ENCODE measurements around the gene BARHL1. TPM values are rescaled to one million over a fixed set of nuclear protein-coding genes. Genes with fewer than 3 reads are reported as not detected.

The BARHL1 gene
- total and polyA plus RNA-seq, 2 experiments from 2014 or later = not detected

DNA sequence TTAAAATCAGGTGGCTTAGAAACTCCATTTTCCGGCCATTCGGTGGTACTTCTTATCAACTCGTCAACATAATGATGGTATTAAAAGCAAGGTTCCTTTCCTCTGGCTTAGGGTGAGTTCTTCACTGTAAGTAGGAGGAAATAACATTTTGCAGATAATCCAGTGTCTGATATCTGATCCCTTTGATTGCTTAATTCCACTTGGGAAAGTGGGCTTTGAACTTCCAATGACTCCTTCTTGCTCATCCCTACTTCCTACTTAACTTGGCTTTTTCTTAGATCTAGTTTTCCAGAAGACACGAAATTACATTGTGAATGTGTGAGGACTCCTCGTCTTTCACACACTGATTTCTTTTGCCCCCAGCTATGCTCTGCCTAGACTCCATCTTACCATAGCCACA is 55.8 kb downstream of the BARHL1 start:
- H3K4me1 ChIP-seq (ENCODE audit: insufficient read depth) = no peaks in the 10 kb centered on the region
- no peak overlapping the region for H3K4me3 Mint-ChIP-seq
- H3K79me2 ChIP-seq (replicated peaks; ENCODE audit: insufficient read depth) = no peaks in the 10 kb centered on the region
- DNase-seq (ENCODE audit: low spot score) (no peak), ATAC-seq (no peak)
- H3F3A ChIP-seq (replicated peaks; ENCODE audit: low read depth) = no peaks in the 10 kb centered on the region
- no peaks in the 10 kb centered on the region for H3K9me2 ChIP-seq (ENCODE audit: insufficient read depth)
- H3K4me3 ChIP-seq = no peak overlapping the region
- H3K27me3 Mint-ChIP-seq (ENCODE audit: insufficient read depth, low read depth, poor library complexity) = no peaks in the 10 kb centered on the region
- H3K4me1 Mint-ChIP-seq = no peaks in the 10 kb centered on the region
- no peak overlapping the region for H3K4me2 ChIP-seq
- H3K9me3 Mint-ChIP-seq = no peaks in the 10 kb centered on the region
- H3K27ac ChIP-seq (ENCODE audit: low read depth) = no peak overlapping the region
- no peak overlapping the region for H2AFZ ChIP-seq
- H3K27ac Mint-ChIP-seq = no peak overlapping the region
- H4K20me1 ChIP-seq (replicated peaks; ENCODE audit: insufficient read depth) = peaks cover 14% of the 10 kb centered on the region
- TF ChIP-seq, protein P1, sequence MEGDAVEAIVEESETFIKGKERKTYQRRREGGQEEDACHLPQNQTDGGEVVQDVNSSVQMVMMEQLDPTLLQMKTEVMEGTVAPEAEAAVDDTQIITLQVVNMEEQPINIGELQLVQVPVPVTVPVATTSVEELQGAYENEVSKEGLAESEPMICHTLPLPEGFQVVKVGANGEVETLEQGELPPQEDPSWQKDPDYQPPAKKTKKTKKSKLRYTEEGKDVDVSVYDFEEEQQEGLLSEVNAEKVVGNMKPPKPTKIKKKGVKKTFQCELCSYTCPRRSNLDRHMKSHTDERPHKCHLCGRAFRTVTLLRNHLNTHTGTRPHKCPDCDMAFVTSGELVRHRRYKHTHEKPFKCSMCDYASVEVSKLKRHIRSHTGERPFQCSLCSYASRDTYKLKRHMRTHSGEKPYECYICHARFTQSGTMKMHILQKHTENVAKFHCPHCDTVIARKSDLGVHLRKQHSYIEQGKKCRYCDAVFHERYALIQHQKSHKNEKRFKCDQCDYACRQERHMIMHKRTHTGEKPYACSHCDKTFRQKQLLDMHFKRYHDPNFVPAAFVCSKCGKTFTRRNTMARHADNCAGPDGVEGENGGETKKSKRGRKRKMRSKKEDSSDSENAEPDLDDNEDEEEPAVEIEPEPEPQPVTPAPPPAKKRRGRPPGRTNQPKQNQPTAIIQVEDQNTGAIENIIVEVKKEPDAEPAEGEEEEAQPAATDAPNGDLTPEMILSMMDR (conservative IDR thresholded peaks at IDR 0.05; ENCODE audit: low read depth in 2 of 2) = no peak
- H3K27me3 ChIP-seq (ENCODE audit: insufficient read depth) = no peaks in the 10 kb centered on the region
- H3K36me3 ChIP-seq (ENCODE audit: insufficient read depth) = 0 out of 2 replicates have a peak, but pooled peaks cover 6% of the 10 kb centered on the region
- peaks cover 51% of the 10 kb centered on the region for H3K36me3 Mint-ChIP-seq (ENCODE audit: low read depth)

DNA sequence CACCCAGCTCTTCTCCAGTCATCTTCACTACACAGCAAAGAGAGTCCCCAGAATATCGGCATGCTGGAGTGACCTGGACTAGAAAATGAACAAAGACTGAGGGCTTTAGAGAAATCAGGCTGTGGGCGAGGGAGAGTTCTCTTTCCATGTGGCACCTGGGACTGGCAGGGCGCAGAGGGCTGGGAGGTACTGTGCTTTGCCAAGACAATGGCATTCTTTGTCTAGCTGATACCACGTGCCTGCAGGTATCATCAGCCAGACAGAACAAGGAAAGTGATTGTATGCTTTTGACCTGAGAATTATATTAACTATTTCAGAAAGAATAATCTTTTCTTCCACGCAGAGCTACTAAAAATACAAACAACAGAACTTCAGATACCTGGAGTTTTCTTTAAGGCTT is 56.9 kb downstream of the BARHL1 start:
- H3K36me3 Mint-ChIP-seq (ENCODE audit: low read depth) = peaks cover 59% of the 10 kb centered on the region
- no peaks in the 10 kb centered on the region for H3K27me3 ChIP-seq (ENCODE audit: insufficient read depth)
- H2AFZ ChIP-seq = no peak overlapping the region
- TF ChIP-seq JUNB (IDR thresholded peaks at IDR 0.05; ENCODE audit: unreplicated experiment) = no peak
- TF ChIP-seq EZH2 (IDR thresholded peaks at IDR 0.05; ENCODE audit: low read depth, unreplicated experiment) = no peak
- TF ChIP-seq, protein P2, sequence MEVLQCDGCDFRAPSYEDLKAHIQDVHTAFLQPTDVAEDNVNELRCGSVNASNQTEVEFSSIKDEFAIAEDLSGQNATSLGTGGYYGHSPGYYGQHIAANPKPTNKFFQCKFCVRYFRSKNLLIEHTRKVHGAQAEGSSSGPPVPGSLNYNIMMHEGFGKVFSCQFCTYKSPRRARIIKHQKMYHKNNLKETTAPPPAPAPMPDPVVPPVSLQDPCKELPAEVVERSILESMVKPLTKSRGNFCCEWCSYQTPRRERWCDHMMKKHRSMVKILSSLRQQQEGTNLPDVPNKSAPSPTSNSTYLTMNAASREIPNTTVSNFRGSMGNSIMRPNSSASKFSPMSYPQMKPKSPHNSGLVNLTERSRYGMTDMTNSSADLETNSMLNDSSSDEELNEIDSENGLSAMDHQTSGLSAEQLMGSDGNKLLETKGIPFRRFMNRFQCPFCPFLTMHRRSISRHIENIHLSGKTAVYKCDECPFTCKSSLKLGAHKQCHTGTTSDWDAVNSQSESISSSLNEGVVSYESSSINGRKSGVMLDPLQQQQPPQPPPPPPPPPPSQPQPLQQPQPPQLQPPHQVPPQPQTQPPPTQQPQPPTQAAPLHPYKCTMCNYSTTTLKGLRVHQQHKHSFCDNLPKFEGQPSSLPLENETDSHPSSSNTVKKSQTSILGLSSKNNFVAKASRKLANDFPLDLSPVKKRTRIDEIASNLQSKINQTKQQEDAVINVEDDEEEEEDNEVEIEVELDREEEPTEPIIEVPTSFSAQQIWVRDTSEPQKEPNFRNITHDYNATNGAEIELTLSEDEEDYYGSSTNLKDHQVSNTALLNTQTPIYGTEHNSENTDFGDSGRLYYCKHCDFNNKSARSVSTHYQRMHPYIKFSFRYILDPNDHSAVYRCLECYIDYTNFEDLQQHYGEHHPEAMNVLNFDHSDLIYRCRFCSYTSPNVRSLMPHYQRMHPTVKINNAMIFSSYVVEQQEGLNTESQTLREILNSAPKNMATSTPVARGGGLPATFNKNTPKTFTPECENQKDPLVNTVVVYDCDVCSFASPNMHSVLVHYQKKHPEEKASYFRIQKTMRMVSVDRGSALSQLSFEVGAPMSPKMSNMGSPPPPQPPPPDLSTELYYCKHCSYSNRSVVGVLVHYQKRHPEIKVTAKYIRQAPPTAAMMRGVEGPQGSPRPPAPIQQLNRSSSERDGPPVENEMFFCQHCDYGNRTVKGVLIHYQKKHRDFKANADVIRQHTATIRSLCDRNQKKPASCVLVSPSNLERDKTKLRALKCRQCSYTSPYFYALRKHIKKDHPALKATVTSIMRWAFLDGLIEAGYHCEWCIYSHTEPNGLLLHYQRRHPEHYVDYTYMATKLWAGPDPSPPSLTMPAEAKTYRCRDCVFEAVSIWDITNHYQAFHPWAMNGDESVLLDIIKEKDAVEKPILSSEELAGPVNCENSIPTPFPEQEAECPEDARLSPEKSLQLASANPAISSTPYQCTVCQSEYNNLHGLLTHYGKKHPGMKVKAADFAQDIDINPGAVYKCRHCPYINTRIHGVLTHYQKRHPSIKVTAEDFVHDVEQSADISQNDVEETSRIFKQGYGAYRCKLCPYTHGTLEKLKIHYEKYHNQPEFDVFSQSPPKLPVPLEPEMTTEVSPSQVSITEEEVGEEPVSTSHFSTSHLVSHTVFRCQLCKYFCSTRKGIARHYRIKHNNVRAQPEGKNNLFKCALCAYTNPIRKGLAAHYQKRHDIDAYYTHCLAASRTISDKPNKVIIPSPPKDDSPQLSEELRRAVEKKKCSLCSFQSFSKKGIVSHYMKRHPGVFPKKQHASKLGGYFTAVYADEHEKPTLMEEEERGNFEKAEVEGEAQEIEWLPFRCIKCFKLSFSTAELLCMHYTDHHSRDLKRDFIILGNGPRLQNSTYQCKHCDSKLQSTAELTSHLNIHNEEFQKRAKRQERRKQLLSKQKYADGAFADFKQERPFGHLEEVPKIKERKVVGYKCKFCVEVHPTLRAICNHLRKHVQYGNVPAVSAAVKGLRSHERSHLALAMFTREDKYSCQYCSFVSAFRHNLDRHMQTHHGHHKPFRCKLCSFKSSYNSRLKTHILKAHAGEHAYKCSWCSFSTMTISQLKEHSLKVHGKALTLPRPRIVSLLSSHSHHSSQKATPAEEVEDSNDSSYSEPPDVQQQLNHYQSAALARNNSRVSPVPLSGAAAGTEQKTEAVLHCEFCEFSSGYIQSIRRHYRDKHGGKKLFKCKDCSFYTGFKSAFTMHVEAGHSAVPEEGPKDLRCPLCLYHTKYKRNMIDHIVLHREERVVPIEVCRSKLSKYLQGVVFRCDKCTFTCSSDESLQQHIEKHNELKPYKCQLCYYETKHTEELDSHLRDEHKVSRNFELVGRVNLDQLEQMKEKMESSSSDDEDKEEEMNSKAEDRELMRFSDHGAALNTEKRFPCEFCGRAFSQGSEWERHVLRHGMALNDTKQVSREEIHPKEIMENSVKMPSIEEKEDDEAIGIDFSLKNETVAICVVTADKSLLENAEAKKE (CRISPR knock-in tag; IDR thresholded peaks at IDR 0.05) = no peak
- TF ChIP-seq STAT1 (IDR thresholded peaks at IDR 0.05; ENCODE audit: unreplicated experiment) = no peak
- TF ChIP-seq ZNF331 (CRISPR knock-in tag; IDR thresholded peaks at IDR 0.05; ENCODE audit: low read depth) = no peak
- TF ChIP-seq ZNF114 (CRISPR knock-in tag; IDR thresholded peaks at IDR 0.05) = no peak
- TF ChIP-seq, protein P1 (conservative IDR thresholded peaks at IDR 0.05; ENCODE audit: low read depth in 2 of 2) = no peak
- 0 out of 2 replicates have a peak, but pooled peaks cover 6% of the 10 kb centered on the region for H3K36me3 ChIP-seq (ENCODE audit: insufficient read depth)
- no peaks in the 10 kb centered on the region for H3K9me2 ChIP-seq (ENCODE audit: insufficient read depth)
- H3F3A ChIP-seq (replicated peaks; ENCODE audit: low read depth) = no peaks in the 10 kb centered on the region
- H3K4me1 Mint-ChIP-seq = no peaks in the 10 kb centered on the region
- no peak overlapping the region for H3K27ac Mint-ChIP-seq
- ATAC-seq = no peak
- no peaks in the 10 kb centered on the region for H3K27me3 Mint-ChIP-seq (ENCODE audit: insufficient read depth, low read depth, poor library complexity)
- no peaks in the 10 kb centered on the region for H3K79me2 ChIP-seq (replicated peaks; ENCODE audit: insufficient read depth)
- H3K4me2 ChIP-seq = no peak overlapping the region
- H3K4me3 Mint-ChIP-seq = no peak overlapping the region
- DNase-seq (ENCODE audit: low spot score) = no peak
- no peaks in the 10 kb centered on the region for H3K4me1 ChIP-seq (ENCODE audit: insufficient read depth)
- no peaks in the 10 kb centered on the region for H3K9me3 Mint-ChIP-seq
- no peak overlapping the region for H3K4me3 ChIP-seq
- no peak overlapping the region for H3K27ac ChIP-seq (ENCODE audit: low read depth)
- H4K20me1 ChIP-seq (replicated peaks; ENCODE audit: insufficient read depth) = peaks cover 16% of the 10 kb centered on the region
